ENCODE results near the gene PFDN1.

PFDN1 gene

GRCh38 chr5:140220032-140220697, 82.7 kb downstream of the PFDN1 start:
- TF ChIP-seq ISL1 (CRISPR knock-in tag; IDR thresholded peaks at IDR 0.05), result peak; percentile 87
- no peak for TF ChIP-seq TCF4 (CRISPR knock-in tag; IDR thresholded peaks at IDR 0.05; ENCODE audit: borderline replicate concordance)
- no peak for TF ChIP-seq ARNTL (CRISPR knock-in tag; IDR thresholded peaks at IDR 0.05; ENCODE audit: borderline replicate concordance, low read depth)
- TF ChIP-seq SNAI2 (CRISPR knock-in tag; IDR thresholded peaks at IDR 0.05), result no peak; the same call in 1 of the 2 replicates
- no peak for TF ChIP-seq ZFP30 (CRISPR knock-in tag; IDR thresholded peaks at IDR 0.05)
- TF ChIP-seq CSDC2 (CRISPR knock-in tag; IDR thresholded peaks at IDR 0.05), result peak; percentile 31; the same call in 1 of the 2 replicates
- TF ChIP-seq ZNF565 (CRISPR knock-in tag; conservative IDR thresholded peaks at IDR 0.05; ENCODE audit: low read depth), result no peak
- TF ChIP-seq, protein P1, sequence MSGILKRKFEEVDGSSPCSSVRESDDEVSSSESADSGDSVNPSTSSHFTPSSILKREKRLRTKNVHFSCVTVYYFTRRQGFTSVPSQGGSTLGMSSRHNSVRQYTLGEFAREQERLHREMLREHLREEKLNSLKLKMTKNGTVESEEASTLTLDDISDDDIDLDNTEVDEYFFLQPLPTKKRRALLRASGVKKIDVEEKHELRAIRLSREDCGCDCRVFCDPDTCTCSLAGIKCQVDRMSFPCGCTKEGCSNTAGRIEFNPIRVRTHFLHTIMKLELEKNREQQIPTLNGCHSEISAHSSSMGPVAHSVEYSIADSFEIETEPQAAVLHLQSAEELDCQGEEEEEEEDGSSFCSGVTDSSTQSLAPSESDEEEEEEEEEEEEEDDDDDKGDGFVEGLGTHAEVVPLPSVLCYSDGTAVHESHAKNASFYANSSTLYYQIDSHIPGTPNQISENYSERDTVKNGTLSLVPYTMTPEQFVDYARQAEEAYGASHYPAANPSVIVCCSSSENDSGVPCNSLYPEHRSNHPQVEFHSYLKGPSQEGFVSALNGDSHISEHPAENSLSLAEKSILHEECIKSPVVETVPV (CRISPR knock-in tag; IDR thresholded peaks at IDR 0.05), result no peak
- TF ChIP-seq BACH2 (CRISPR knock-in tag; IDR thresholded peaks at IDR 0.05; ENCODE audit: borderline replicate concordance), result no peak
- TF ChIP-seq TOX (CRISPR knock-in tag; IDR thresholded peaks at IDR 0.05; ENCODE audit: borderline replicate concordance), result no peak
- peak; percentile 43; the same call in 1 of the 2 replicates for TF ChIP-seq ZFP3 (CRISPR knock-in tag; IDR thresholded peaks at IDR 0.05)
- TF ChIP-seq, protein P2, sequence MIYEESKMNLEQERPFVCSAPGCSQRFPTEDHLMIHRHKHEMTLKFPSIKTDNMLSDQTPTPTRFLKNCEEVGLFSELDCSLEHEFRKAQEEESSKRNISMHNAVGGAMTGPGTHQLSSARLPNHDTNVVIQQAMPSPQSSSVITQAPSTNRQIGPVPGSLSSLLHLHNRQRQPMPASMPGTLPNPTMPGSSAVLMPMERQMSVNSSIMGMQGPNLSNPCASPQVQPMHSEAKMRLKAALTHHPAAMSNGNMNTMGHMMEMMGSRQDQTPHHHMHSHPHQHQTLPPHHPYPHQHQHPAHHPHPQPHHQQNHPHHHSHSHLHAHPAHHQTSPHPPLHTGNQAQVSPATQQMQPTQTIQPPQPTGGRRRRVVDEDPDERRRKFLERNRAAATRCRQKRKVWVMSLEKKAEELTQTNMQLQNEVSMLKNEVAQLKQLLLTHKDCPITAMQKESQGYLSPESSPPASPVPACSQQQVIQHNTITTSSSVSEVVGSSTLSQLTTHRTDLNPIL (CRISPR knock-in tag; IDR thresholded peaks at IDR 0.05; ENCODE audit: low read depth), result peak; percentile 70; the same call in 1 of the 2 replicates
- TF ChIP-seq PATZ1 (CRISPR knock-in tag; IDR thresholded peaks at IDR 0.05; ENCODE audit: borderline replicate concordance), result peak; percentile 84
- no peak for TF ChIP-seq GLIS3 (CRISPR knock-in tag; IDR thresholded peaks at IDR 0.05)
- no peak for TF ChIP-seq ZNF70 (CRISPR knock-in tag; IDR thresholded peaks at IDR 0.05)
- TF ChIP-seq ZC3H10 (CRISPR knock-in tag; IDR thresholded peaks at IDR 0.05), result 0 out of 2 replicates have a peak, but pooled peaks have one; percentile 35
- TF ChIP-seq RARB (CRISPR knock-in tag; IDR thresholded peaks at IDR 0.05), result no peak
- no peak for TF ChIP-seq OSR1 (CRISPR knock-in tag; IDR thresholded peaks at IDR 0.05)
- TF ChIP-seq ZNF8 (CRISPR knock-in tag; IDR thresholded peaks at IDR 0.05), result no peak
- ATAC-seq, result peak; percentile 72

- ATAC-seq, result peak; percentile 23
- TF ChIP-seq, protein P3, sequence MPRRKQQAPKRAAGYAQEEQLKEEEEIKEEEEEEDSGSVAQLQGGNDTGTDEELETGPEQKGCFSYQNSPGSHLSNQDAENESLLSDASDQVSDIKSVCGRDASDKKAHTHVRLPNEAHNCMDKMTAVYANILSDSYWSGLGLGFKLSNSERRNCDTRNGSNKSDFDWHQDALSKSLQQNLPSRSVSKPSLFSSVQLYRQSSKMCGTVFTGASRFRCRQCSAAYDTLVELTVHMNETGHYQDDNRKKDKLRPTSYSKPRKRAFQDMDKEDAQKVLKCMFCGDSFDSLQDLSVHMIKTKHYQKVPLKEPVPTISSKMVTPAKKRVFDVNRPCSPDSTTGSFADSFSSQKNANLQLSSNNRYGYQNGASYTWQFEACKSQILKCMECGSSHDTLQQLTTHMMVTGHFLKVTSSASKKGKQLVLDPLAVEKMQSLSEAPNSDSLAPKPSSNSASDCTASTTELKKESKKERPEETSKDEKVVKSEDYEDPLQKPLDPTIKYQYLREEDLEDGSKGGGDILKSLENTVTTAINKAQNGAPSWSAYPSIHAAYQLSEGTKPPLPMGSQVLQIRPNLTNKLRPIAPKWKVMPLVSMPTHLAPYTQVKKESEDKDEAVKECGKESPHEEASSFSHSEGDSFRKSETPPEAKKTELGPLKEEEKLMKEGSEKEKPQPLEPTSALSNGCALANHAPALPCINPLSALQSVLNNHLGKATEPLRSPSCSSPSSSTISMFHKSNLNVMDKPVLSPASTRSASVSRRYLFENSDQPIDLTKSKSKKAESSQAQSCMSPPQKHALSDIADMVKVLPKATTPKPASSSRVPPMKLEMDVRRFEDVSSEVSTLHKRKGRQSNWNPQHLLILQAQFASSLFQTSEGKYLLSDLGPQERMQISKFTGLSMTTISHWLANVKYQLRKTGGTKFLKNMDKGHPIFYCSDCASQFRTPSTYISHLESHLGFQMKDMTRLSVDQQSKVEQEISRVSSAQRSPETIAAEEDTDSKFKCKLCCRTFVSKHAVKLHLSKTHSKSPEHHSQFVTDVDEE (CRISPR knock-in tag; IDR thresholded peaks at IDR 0.05), result no peak
- no peak for TF ChIP-seq PPARA (CRISPR knock-in tag; IDR thresholded peaks at IDR 0.05; ENCODE audit: borderline replicate concordance)
- no peak for TF ChIP-seq ISL1 (CRISPR knock-in tag; IDR thresholded peaks at IDR 0.05)
- TF ChIP-seq CSDC2 (CRISPR knock-in tag; IDR thresholded peaks at IDR 0.05), result no peak
- no peak for TF ChIP-seq BACH2 (CRISPR knock-in tag; IDR thresholded peaks at IDR 0.05; ENCODE audit: borderline replicate concordance)
- no peak for TF ChIP-seq TCF4 (CRISPR knock-in tag; IDR thresholded peaks at IDR 0.05; ENCODE audit: borderline replicate concordance)
- no peak for TF ChIP-seq ESRRG (CRISPR knock-in tag; IDR thresholded peaks at IDR 0.05)
- TF ChIP-seq PATZ1 (CRISPR knock-in tag; IDR thresholded peaks at IDR 0.05; ENCODE audit: borderline replicate concordance), result no peak
- TF ChIP-seq ZNF8 (CRISPR knock-in tag; IDR thresholded peaks at IDR 0.05), result no peak
- no peak for TF ChIP-seq GLIS3 (CRISPR knock-in tag; IDR thresholded peaks at IDR 0.05)
Measured at GRCh38 chr5:140219068-140219991, 83.6 kb downstream of the PFDN1 start.

All from SK-N-SH treated with all-trans-retinoic acid at 6 μM for 48 hours (cell line).